Activated B cell treated with CpG ODN at 0.5 μM for 24 hours (primary cell): ENCODE data around the gene CARS1. TPM values are rescaled to one million over a fixed set of nuclear protein-coding genes. Genes with fewer than 3 reads are reported as not detected.

Source experiments
- ATAC-seq: fragments of 200-7000 bp; cut with Tn5 transposase; one replicate; pipeline ENCODE4 v1.10.0; 2021; ENCODE audit warnings: low read depth, mild to moderate bottlenecking, moderate library complexity
- CTCF ChIA-PET: fragments of 350-600 bp; sonication (Branson Sonifier 250); formaldehyde crosslinking; loops from one replicate; lab custom pipeline; 2021; ENCODE audit warnings: antibody characterized with exemption; lab: Charles Lee
- POLR2A ChIA-PET: fragments of 350-600 bp; sonication (Branson Sonifier 250); formaldehyde crosslinking; loops from one replicate; lab custom pipeline; 2021; ENCODE audit warnings: antibody characterized with exemption; lab: Charles Lee
- DNase-seq: peaks from one replicate; pipeline ENCODE4 v3.0.0; 2022
- H3K27ac Mint-ChIP-seq: one replicate; pipeline ENCODE4 v1.8.0; 2020; ENCODE audit warnings: mixed read lengths
- H3K27me3 Mint-ChIP-seq: one replicate; pipeline ENCODE4 v1.8.0; 2021; ENCODE audit warnings: mixed read lengths
- H3K36me3 Mint-ChIP-seq: one replicate; pipeline ENCODE4 v1.8.0; 2021; ENCODE audit warnings: low read depth, mixed read lengths
- H3K4me1 Mint-ChIP-seq: one replicate; pipeline ENCODE4 v1.8.0; 2021; ENCODE audit warnings: mixed read lengths
- H3K4me3 Mint-ChIP-seq: one replicate; pipeline ENCODE4 v1.8.0; 2020; ENCODE audit warnings: mild to moderate bottlenecking, mixed read lengths
- H3K9me3 Mint-ChIP-seq: one replicate; pipeline ENCODE4 v1.8.0; 2020; ENCODE audit warnings: mixed read lengths
- CTCF ChIP-seq: fragments of 200-600 bp; IDR thresholded peaks from one replicate; pipeline ENCODE4 v1.8.0; 2022; ENCODE audit warnings: antibody characterized with exemption, mild to moderate bottlenecking
- intact Hi-C: fragments of 100-400 bp; cut with micrococcal nuclease; formaldehyde crosslinking; loops from one replicate; pipeline ENCODE4 v1.15.1; 2024
- total RNA-seq: library from RNA; stranded (reverse); gene quantifications from 2 replicates; pipeline ENCODE4 v1.2.3, GENCODE V29; 2022

The CARS1 gene
- total RNA-seq, 1 donor from 2014 or later: 110 TPM

DNA sequence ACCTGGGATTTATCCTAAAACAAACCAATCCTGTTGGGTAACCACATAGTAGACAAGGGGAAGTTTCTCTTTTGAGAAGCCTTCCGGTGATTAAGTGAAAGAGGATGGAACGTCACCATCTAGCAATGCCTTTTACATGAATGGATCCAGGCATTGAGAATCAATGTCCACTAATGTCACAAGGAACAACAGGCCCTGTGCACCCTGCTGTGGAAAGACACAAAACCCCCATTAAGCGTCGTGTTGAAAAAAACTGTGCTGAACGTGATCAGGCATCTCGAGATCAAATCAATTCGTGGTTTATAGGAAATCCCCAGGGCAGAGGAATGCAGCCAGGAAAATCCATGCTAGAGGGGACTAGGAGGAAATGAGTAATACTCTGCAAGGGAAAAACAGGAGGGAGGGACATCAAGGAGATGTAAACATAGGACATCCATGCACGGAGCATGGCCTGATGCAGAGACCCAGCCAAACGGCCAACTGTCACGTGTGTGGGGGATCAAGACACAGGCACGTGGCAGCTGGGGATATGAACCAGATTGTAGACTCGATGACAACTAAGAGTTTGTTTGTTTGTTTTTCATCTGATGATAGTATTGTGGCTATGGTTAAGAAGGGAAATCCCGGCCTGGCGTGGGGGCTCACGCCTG is 38.6 kb upstream of the CARS1 start:
- H3K4me1 Mint-ChIP-seq: peaks cover 2% of the 10 kb centered on the region
- no peak overlapping the region for H3K4me3 Mint-ChIP-seq
- DNase-seq (no peak), ATAC-seq (no peak)
- intact Hi-C loops: no loop called here
- H3K9me3 Mint-ChIP-seq: no peaks in the 10 kb centered on the region
- ChIA-PET CTCF (no interaction called here), POLR2A (no interaction called here)
- H3K27ac Mint-ChIP-seq: no peak overlapping the region
- H3K27me3 Mint-ChIP-seq: peaks cover 3% of the 10 kb centered on the region
- no peak for TF ChIP-seq CTCF
- H3K36me3 Mint-ChIP-seq: no peaks in the 10 kb centered on the region

- H3K36me3 Mint-ChIP-seq: no peaks in the 10 kb centered on the region
- H3K4me1 Mint-ChIP-seq: peaks cover 2% of the 10 kb centered on the region
- ATAC-seq (no peak), DNase-seq (no peak)
- H3K4me3 Mint-ChIP-seq: no peak overlapping the region
- no peak for TF ChIP-seq CTCF
- H3K27ac Mint-ChIP-seq: no peak overlapping the region
- H3K9me3 Mint-ChIP-seq: no peaks in the 10 kb centered on the region
- peaks cover 3% of the 10 kb centered on the region for H3K27me3 Mint-ChIP-seq
- ChIA-PET CTCF (interaction anchor here (0.7 to 6.6 kb wide), 3 partner anchors 8 to 118 kb away, joined by 3 to 89 read pairs (median 3); no protein-coding TSS in a partner anchor), POLR2A (interaction anchor here (0.5 kb wide), 1 partner anchor 756 kb away, joined by 3 read pairs; no protein-coding TSS in a partner anchor)
- intact Hi-C loops: no loop called here
Measured at GRCh38 chr11:3094223-3094824, 37.1 kb upstream of the CARS1 start.

DNA sequence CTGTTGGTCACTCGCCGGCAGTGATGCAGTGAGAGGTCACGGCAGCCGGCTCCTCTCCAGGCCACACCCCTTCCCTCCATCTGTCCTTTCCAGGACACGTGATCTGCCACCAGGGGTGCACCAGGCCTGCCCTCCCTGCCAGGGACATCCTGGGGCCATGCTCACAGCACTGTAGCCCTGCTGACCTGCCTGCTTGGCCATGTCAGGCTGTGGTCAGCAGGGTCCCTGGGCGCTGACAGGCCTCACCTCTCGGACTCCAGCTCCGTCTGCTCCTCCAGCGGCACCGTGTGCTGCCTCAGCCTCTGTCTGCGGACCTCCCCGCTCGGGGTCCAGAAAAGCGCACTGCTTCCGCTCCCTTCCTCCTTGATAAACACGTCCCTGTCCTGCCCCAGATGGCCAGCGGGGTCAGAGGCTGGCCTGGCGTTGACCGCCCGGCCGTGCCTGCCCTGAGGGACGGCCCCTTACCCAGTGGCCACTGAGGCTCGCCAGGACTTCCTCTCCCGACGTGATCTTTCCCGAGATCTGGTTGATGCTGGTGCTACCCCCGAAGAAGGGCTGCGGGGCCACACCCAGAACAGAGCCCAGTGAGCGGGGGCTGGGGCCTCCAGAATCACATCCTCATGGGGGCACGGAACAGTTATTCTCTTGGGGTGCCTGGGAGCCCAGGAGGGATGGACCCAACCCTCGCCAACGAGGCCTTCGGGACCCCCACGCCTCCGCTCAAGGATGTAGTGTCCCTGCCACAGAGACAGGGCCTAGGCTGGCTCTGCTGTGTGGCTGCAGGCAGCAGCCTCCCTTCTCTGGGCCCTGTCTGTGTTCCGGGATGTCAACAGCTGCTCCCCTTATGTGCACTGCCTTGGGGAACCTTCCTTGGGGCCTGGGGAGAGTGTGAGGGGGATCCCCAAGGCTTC is 36.3 kb upstream of the CARS1 start:
- ATAC-seq (no peak), DNase-seq (no peak)
- intact Hi-C loops: no loop called here
- CTCF ChIA-PET: interaction anchor here (0.7 to 6.6 kb wide), 4 partner anchors 9 to 117 kb away, joined by 3 to 89 read pairs (median 42); no protein-coding TSS in a partner anchor
- no peak for TF ChIP-seq CTCF
- H3K4me3 Mint-ChIP-seq: no peak overlapping the region
- H3K36me3 Mint-ChIP-seq: no peaks in the 10 kb centered on the region
- no peak overlapping the region for H3K27ac Mint-ChIP-seq
- no peaks in the 10 kb centered on the region for H3K9me3 Mint-ChIP-seq
- peaks cover 3% of the 10 kb centered on the region for H3K27me3 Mint-ChIP-seq
- POLR2A ChIA-PET: interaction anchor here (0.7 kb wide), 1 partner anchor 559 kb away, joined by 3 read pairs; no protein-coding TSS in a partner anchor
- peaks cover 2% of the 10 kb centered on the region for H3K4me1 Mint-ChIP-seq

- TF ChIP-seq CTCF: no peak
- CTCF ChIA-PET: interaction anchor here (1.5 to 6.6 kb wide), 5 partner anchors 15 to 201 kb away, joined by 3 to 89 read pairs (median 16); no protein-coding TSS in a partner anchor
Measured at GRCh38 chr11:3092603-3093141, 35.4 kb upstream of the CARS1 start.

More at GRCh38 chr11:3092603-3093141, 35.4 kb upstream of the CARS1 start:
- DNase-seq: no peak
- no peak overlapping the region for H3K27ac Mint-ChIP-seq
- intact Hi-C loops: no loop called here
- no peaks in the 10 kb centered on the region for H3K9me3 Mint-ChIP-seq
- no peaks in the 10 kb centered on the region for H3K36me3 Mint-ChIP-seq
- no peak for ATAC-seq
- H3K4me1 Mint-ChIP-seq: peaks cover 2% of the 10 kb centered on the region
- POLR2A ChIA-PET: interaction anchor here (0.7 kb wide), 1 partner anchor 559 kb away, joined by 3 read pairs; no protein-coding TSS in a partner anchor
- H3K4me3 Mint-ChIP-seq: no peak overlapping the region
- peaks cover 3% of the 10 kb centered on the region for H3K27me3 Mint-ChIP-seq
